RWPE2 (cell line): ENCODE measurements around the gene CLP1.

Source experiments
- ATAC-seq: fragments of 200-7000 bp; cut with Tn5 transposase; 3 replicates; pipeline ENCODE4 v1.9.1; 2021; ENCODE audit warnings: low read depth
- DNase-seq: peaks from one replicate; pipeline ENCODE4 v3.0.0-alpha.2; 2020; ENCODE audit warnings: low spot score
- H3K27ac ChIP-seq: fragments of 450-650 bp; 2 replicates; pipeline ENCODE4 v1.5.1; 2017; ENCODE audit warnings: mild to moderate bottlenecking; ENCODE audit not compliant: poor library complexity, severe bottlenecking
- H3K27me3 ChIP-seq: fragments of 250-450 bp; sonication (Bioruptor Pico); 2 replicates; pipeline ENCODE4 v1.5.1; 2021; ENCODE audit warnings: mild to moderate bottlenecking, moderate library complexity; ENCODE audit not compliant: insufficient read depth, poor library complexity, severe bottlenecking
- H3K36me3 ChIP-seq: fragments of 250-450 bp; sonication (Bioruptor Pico); 2 replicates; pipeline ENCODE4 v1.5.1; 2020; ENCODE audit warnings: low read depth, mild to moderate bottlenecking, moderate library complexity
- H3K4me1 ChIP-seq: fragments of 250-450 bp; sonication (Bioruptor Pico); 2 replicates; pipeline ENCODE4 v1.5.1; 2021; ENCODE audit warnings: mild to moderate bottlenecking, moderate library complexity; ENCODE audit not compliant: insufficient read depth, poor library complexity, severe bottlenecking
- H3K4me3 ChIP-seq: fragments of 250-450 bp; sonication (Bioruptor Pico); 2 replicates; pipeline ENCODE4 v1.5.1; 2021; ENCODE audit warnings: mild to moderate bottlenecking, moderate library complexity; ENCODE audit not compliant: severe bottlenecking
- H3K9me3 ChIP-seq: fragments of 250-450 bp; sonication (Bioruptor Pico); 2 replicates; pipeline ENCODE4 v1.5.1; 2021; ENCODE audit warnings: mild to moderate bottlenecking, moderate library complexity; ENCODE audit not compliant: severe bottlenecking
- TF ChIP-seq, protein P1 (sequence below): fragments of 450-650 bp; IDR thresholded peaks from one replicate; pipeline ENCODE4 v1.5.1; 2017; ENCODE audit warnings: mild to moderate bottlenecking, moderate library complexity; ENCODE audit not compliant: poor library complexity, severe bottlenecking

Gene CLP1

DNA sequence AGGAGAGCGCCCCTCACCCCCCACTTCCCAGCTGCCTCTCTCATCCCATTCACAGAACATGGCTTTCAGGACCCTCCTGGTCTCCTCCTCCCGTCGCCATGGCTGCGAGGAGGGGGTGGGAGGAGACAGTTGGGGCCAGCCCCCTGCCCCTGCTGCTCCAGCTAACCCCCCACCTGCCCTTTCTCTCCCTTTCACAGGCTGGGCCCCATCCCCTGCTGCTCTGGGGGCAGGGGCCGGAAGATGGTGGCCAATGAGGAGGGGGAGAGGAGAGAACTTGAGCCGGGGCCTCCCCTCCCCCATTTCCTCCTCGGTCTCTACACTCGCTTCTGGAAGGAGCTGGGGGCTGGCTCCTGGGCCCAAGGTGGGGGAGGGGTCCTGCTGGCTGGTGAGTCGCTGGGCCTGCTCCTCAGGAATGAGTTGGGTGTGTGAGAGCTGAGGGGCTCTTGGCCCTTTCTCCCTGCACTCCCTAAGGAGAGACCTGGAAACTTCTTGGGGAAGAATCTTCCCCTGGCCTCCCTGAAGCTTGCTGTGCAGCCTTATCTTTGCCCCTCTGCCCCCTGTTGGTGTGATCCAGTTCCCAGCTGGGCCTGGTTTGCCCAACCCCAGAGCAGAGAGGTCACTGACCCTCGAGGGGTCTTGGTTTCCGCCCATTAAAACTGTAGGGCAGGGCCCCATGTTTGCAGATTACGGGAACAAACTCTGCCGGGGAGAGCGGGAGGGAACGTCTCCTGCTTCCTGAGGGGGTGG is 18.1 kb upstream of the CLP1 start:
- Histone ChIP-seq H3K27ac (peak overlapping the region; percentile 83), H3K36me3 (no peaks in the 10 kb centered on the region; the same call in 1 of the 2 replicates), H3K27me3 (no peaks in the 10 kb centered on the region), H3K4me1 (peaks cover 7% of the 10 kb centered on the region), H3K9me3 (no peaks in the 10 kb centered on the region), H3K4me3 (peak overlapping the region; percentile 100)
- DNase-seq (no peak), ATAC-seq (0 out of 3 replicates have a peak, but pooled peaks have one; percentile 2)
- TF ChIP-seq, protein P1, sequence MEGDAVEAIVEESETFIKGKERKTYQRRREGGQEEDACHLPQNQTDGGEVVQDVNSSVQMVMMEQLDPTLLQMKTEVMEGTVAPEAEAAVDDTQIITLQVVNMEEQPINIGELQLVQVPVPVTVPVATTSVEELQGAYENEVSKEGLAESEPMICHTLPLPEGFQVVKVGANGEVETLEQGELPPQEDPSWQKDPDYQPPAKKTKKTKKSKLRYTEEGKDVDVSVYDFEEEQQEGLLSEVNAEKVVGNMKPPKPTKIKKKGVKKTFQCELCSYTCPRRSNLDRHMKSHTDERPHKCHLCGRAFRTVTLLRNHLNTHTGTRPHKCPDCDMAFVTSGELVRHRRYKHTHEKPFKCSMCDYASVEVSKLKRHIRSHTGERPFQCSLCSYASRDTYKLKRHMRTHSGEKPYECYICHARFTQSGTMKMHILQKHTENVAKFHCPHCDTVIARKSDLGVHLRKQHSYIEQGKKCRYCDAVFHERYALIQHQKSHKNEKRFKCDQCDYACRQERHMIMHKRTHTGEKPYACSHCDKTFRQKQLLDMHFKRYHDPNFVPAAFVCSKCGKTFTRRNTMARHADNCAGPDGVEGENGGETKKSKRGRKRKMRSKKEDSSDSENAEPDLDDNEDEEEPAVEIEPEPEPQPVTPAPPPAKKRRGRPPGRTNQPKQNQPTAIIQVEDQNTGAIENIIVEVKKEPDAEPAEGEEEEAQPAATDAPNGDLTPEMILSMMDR = no peak

- Histone ChIP-seq H3K9me3 (no peaks in the 10 kb centered on the region), H3K4me1 (peaks cover 9% of the 10 kb centered on the region), H3K27ac (peak overlapping the region; percentile 83), H3K27me3 (no peaks in the 10 kb centered on the region), H3K36me3 (no peaks in the 10 kb centered on the region; the same call in 1 of the 2 replicates), H3K4me3 (no peak overlapping the region)
- no peak for ATAC-seq
- DNase-seq = no peak
- TF ChIP-seq, protein P1 = no peak
Measured at GRCh38 chr11:57640068-57640800, 17.3 kb upstream of the CLP1 start.

GRCh38 chr11:57641011-57641807 is 16.4 kb upstream of the CLP1 start:
- no peak overlapping the region for H3K4me3 ChIP-seq
- no peaks in the 10 kb centered on the region; the same call in 1 of the 2 replicates for H3K36me3 ChIP-seq
- ATAC-seq (no peak), DNase-seq (no peak)
- peaks cover 16% of the 10 kb centered on the region for H3K4me1 ChIP-seq
- H3K27me3 ChIP-seq = no peaks in the 10 kb centered on the region
- H3K9me3 ChIP-seq = no peaks in the 10 kb centered on the region
- peak overlapping the region; percentile 83 for H3K27ac ChIP-seq
- TF ChIP-seq, protein P1 = peak; percentile 76

GRCh38 chr11:57643802-57644201 is 13.8 kb upstream of the CLP1 start:
- H3K27ac ChIP-seq = no peak overlapping the region
- peaks cover 10% of the 10 kb centered on the region for H3K4me1 ChIP-seq
- ATAC-seq (no peak), DNase-seq (no peak)
- H3K36me3 ChIP-seq = no peaks in the 10 kb centered on the region; the same call in 1 of the 2 replicates
- no peak overlapping the region for H3K4me3 ChIP-seq
- H3K9me3 ChIP-seq = no peaks in the 10 kb centered on the region
- H3K27me3 ChIP-seq = peaks cover 22% of the 10 kb centered on the region
- TF ChIP-seq, protein P1 = no peak
